ENCODE results near the gene NETO1.

GRCh38 chr18:72721330-72721729 lies 146.5 kb downstream of the NETO1 start:
- TF ChIP-seq CTCF (IDR thresholded peaks at IDR 0.05 in 2 of 3, conservative IDR thresholded peaks at IDR 0.05 in 1 of 3; ENCODE audit: control insufficient read depth in 2 of 3, extremely low read depth in 1 of 3, insufficient read depth in 1 of 3, low read depth in 3 of 3, low read length in 3 of 3) = no peak
- no peak for TF ChIP-seq RCOR1 (conservative IDR thresholded peaks at IDR 0.05; ENCODE audit: low read depth, low read length)
